ENCODE results near the gene AJAP1. TPM values are rescaled to one million over a fixed set of nuclear protein-coding genes. Genes with fewer than 3 reads are reported as not detected.

Gene AJAP1
- total RNA-seq, 1 donor from 2014 or later, result 6.9 TPM

DNA sequence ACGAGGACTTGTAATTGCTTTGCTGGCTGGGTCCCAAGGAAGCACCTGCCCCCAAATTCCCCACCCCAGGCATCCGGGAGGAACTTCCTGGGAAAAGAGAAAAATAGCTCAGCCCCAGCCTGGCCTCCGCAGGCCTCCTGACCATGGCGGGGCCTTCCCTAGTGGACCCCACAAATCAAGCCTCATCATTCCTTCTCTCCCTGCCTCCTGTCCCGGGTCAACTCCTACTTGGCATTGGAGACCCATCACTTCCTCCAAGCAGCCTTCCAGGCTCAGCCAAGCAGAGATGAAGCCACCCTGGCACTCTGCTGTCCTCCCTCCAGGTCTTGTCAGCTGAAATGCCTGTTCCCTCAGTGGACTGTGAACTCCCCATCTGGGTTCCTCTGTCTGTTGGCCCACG is 38.0 kb downstream of the AJAP1 start:
- Histone ChIP-seq H3K4me3 (no peak overlapping the region), H3K9me3 (no peaks in the 10 kb centered on the region), H3K27ac (no peak overlapping the region), H3K36me3 (no peaks in the 10 kb centered on the region), H3K27me3 (no peaks in the 10 kb centered on the region), H3K4me1 (no peaks in the 10 kb centered on the region)
- intact Hi-C loops (cut with DNase I), result no loop called here
- no peak for DNase-seq (ENCODE audit: low spot score in 2 of 2)
- TF ChIP-seq CTCF (IDR thresholded peaks at IDR 0.05), result no peak

DNA sequence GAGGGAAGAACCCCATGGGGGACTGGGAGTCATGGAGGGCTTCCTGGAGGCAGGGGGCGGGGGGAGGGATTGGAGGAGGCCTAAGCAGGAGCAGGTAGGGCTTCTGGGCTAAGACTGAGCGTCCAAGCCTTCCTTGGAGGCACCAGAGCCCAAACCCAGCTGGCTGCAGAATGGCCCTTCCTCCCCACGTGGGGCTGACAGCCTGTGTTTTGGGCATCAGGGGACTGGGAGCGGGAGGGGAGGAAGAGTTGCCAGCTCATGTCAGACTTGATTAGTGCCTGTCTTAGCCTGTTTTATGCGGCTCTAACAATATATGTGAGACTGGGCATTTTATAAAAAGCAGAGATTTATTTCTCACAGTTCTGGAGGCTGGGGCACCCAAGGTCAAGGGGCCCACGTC is 38.9 kb downstream of the AJAP1 start:
- H3K4me1 ChIP-seq, result no peaks in the 10 kb centered on the region
- no peak overlapping the region for H3K27ac ChIP-seq
- no peaks in the 10 kb centered on the region for H3K36me3 ChIP-seq
- H3K27me3 ChIP-seq, result no peaks in the 10 kb centered on the region
- no peak for DNase-seq (ENCODE audit: low spot score in 2 of 2)
- H3K9me3 ChIP-seq, result no peaks in the 10 kb centered on the region
- no peak overlapping the region for H3K4me3 ChIP-seq
- intact Hi-C loops (cut with DNase I), result no loop called here
- no peak for TF ChIP-seq CTCF (IDR thresholded peaks at IDR 0.05)

- Histone ChIP-seq H3K27ac (no peak overlapping the region), H3K9me3 (no peaks in the 10 kb centered on the region), H3K27me3 (no peaks in the 10 kb centered on the region), H3K4me1 (no peaks in the 10 kb centered on the region), H3K4me3 (no peak overlapping the region), H3K36me3 (no peaks in the 10 kb centered on the region)
- no peak for TF ChIP-seq CTCF (IDR thresholded peaks at IDR 0.05)
- no peak for DNase-seq (ENCODE audit: low spot score in 2 of 2)
- intact Hi-C loops (cut with DNase I), result no loop called here
Observed at GRCh38 chr1:4693891-4694290, 39.5 kb downstream of the AJAP1 start.

- no peaks in the 10 kb centered on the region for H3K36me3 ChIP-seq
- H3K4me1 ChIP-seq, result no peaks in the 10 kb centered on the region
- no peak overlapping the region for H3K4me3 ChIP-seq
- intact Hi-C loops (cut with DNase I), result no loop called here
- H3K27me3 ChIP-seq, result no peaks in the 10 kb centered on the region
- H3K9me3 ChIP-seq, result no peaks in the 10 kb centered on the region
- DNase-seq (ENCODE audit: low spot score in 2 of 2), result no peak
- H3K27ac ChIP-seq, result no peak overlapping the region
- TF ChIP-seq CTCF (IDR thresholded peaks at IDR 0.05), result no peak
Observed at GRCh38 chr1:4694492-4694891, 40.1 kb downstream of the AJAP1 start.

DNA sequence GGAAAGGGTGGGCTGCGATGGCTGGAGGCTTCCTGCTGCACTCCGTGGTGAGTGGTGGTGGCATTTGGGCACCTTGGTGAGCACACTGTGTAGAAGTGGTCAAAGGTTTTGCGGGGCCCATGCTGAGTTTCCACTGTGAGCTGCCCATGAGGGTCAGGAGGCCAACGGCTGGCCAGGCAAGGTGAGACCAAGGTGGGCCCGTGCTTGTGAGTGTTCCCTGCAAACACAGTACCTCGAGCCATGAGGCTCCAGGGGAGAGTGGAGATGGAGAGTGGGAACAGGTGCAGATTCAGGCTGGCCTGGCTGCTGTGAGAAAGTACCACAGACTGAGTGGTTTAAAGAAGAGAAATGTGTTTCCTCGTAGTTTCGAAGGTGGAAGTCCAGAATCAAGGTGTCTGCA is 40.8 kb downstream of the AJAP1 start:
- intact Hi-C loops (cut with DNase I), result no loop called here
- DNase-seq (ENCODE audit: low spot score in 2 of 2), result no peak
- H3K9me3 ChIP-seq, result no peaks in the 10 kb centered on the region

More for the DNA sequence above, 40.8 kb downstream of the AJAP1 start:
- Histone ChIP-seq H3K27me3 (no peaks in the 10 kb centered on the region), H3K36me3 (no peaks in the 10 kb centered on the region), H3K27ac (no peak overlapping the region), H3K4me1 (no peaks in the 10 kb centered on the region), H3K4me3 (no peak overlapping the region)
- no peak for TF ChIP-seq CTCF (IDR thresholded peaks at IDR 0.05)

Data from ascending aorta (tissue), 2 donors.